ENCODE data around the gene ZBTB6.

The ZBTB6 gene

GRCh38 chr9:122941582-122942234 is 28.6 kb upstream of the ZBTB6 start:
- peaks cover 31% of the 10 kb centered on the region for H3K36me3 ChIP-seq (ENCODE audit: control insufficient read depth, insufficient read depth, low read length)
- H3K4me3 ChIP-seq (ENCODE audit: low read depth, low read length), result peak overlapping the region; percentile 83
- no peaks in the 10 kb centered on the region for H3K9me3 ChIP-seq (ENCODE audit: control insufficient read depth, insufficient read depth, low read length)
- H3K4me1 ChIP-seq (ENCODE audit: control insufficient read depth, insufficient read depth, low read length), result peaks cover 17% of the 10 kb centered on the region
- H3K27me3 ChIP-seq (ENCODE audit: control insufficient read depth, insufficient read depth, low read length), result no peaks in the 10 kb centered on the region
- H3K9ac ChIP-seq (ENCODE audit: low read depth, low read length), result peak overlapping the region; percentile 85
- H3K27ac ChIP-seq (ENCODE audit: low read depth, low read length), result peak overlapping the region; percentile 98

- peaks cover 38% of the 10 kb centered on the region for H3K36me3 ChIP-seq (ENCODE audit: control insufficient read depth, insufficient read depth, low read length)
- H3K27me3 ChIP-seq (ENCODE audit: control insufficient read depth, insufficient read depth, low read length), result no peaks in the 10 kb centered on the region
- H3K4me3 ChIP-seq (ENCODE audit: low read depth, low read length), result peak within 1 kb of the TSS; percentile 83
- peak within 1 kb of the TSS; percentile 85 for H3K9ac ChIP-seq (ENCODE audit: low read depth, low read length)
- H3K4me1 ChIP-seq (ENCODE audit: control insufficient read depth, insufficient read depth, low read length), result peaks cover 12% of the 10 kb centered on the region
- H3K27ac ChIP-seq (ENCODE audit: low read depth, low read length), result peak within 1 kb of the TSS; percentile 98
- no peaks in the 10 kb centered on the region for H3K9me3 ChIP-seq (ENCODE audit: control insufficient read depth, insufficient read depth, low read length)
Observed at GRCh38 chr9:122940749-122941581, 27.8 kb upstream of the ZBTB6 start, which contains the start of gene RABGAP1. TSS of gene RABGAP1 (plus strand) at chr9:122941020. CDS start at chr9:122957060, 16,040 bp downstream.

GRCh38 chr9:122940454-122940748 is 27.3 kb upstream of the ZBTB6 start:
- H3K27ac ChIP-seq (ENCODE audit: low read depth, low read length), result peak overlapping the region; percentile 87
- no peaks in the 10 kb centered on the region for H3K27me3 ChIP-seq (ENCODE audit: control insufficient read depth, insufficient read depth, low read length)
- peaks cover 37% of the 10 kb centered on the region for H3K36me3 ChIP-seq (ENCODE audit: control insufficient read depth, insufficient read depth, low read length)
- no peaks in the 10 kb centered on the region for H3K9me3 ChIP-seq (ENCODE audit: control insufficient read depth, insufficient read depth, low read length)
- H3K4me3 ChIP-seq (ENCODE audit: low read depth, low read length), result peak overlapping the region; percentile 62
- H3K9ac ChIP-seq (ENCODE audit: low read depth, low read length), result peak overlapping the region; percentile 69
- peaks cover 11% of the 10 kb centered on the region for H3K4me1 ChIP-seq (ENCODE audit: control insufficient read depth, insufficient read depth, low read length)

GRCh38 chr9:122939601-122940000 is 26.5 kb upstream of the ZBTB6 start:
- Histone ChIP-seq H3K36me3 (ENCODE audit: control insufficient read depth, insufficient read depth, low read length) (peaks cover 33% of the 10 kb centered on the region), H3K4me1 (ENCODE audit: control insufficient read depth, insufficient read depth, low read length) (peaks cover 7% of the 10 kb centered on the region), H3K4me3 (ENCODE audit: low read depth, low read length) (no peak overlapping the region), H3K9me3 (ENCODE audit: control insufficient read depth, insufficient read depth, low read length) (no peaks in the 10 kb centered on the region), H3K9ac (ENCODE audit: low read depth, low read length) (no peak overlapping the region), H3K27ac (ENCODE audit: low read depth, low read length) (peak overlapping the region; percentile 5), H3K27me3 (ENCODE audit: control insufficient read depth, insufficient read depth, low read length) (no peaks in the 10 kb centered on the region)

GRCh38 chr9:122936883-122937282 is 23.8 kb upstream of the ZBTB6 start:
- Histone ChIP-seq H3K9me3 (ENCODE audit: control insufficient read depth, insufficient read depth, low read length) (no peaks in the 10 kb centered on the region), H3K4me3 (ENCODE audit: low read depth, low read length) (no peak overlapping the region), H3K9ac (ENCODE audit: low read depth, low read length) (no peak overlapping the region), H3K27ac (ENCODE audit: low read depth, low read length) (no peak overlapping the region), H3K27me3 (ENCODE audit: control insufficient read depth, insufficient read depth, low read length) (no peaks in the 10 kb centered on the region), H3K4me1 (ENCODE audit: control insufficient read depth, insufficient read depth, low read length) (peaks cover 11% of the 10 kb centered on the region), H3K36me3 (ENCODE audit: control insufficient read depth, insufficient read depth, low read length) (peaks cover 29% of the 10 kb centered on the region)

- peaks cover 29% of the 10 kb centered on the region for H3K36me3 ChIP-seq (ENCODE audit: control insufficient read depth, insufficient read depth, low read length)
Observed at GRCh38 chr9:122936464-122936863, 23.3 kb upstream of the ZBTB6 start.

GRCh38 chr9:122931226-122932121 is 18.4 kb upstream of the ZBTB6 start, which contains the start of gene ZBTB26:
TSS of gene ZBTB26 (minus strand) at chr9:122931512. CDS start at chr9:122919934, 11,578 bp downstream.
- Histone ChIP-seq H3K4me1 (ENCODE audit: control insufficient read depth, insufficient read depth, low read length) (peaks cover 15% of the 10 kb centered on the region), H3K36me3 (ENCODE audit: control insufficient read depth, insufficient read depth, low read length) (peaks cover 11% of the 10 kb centered on the region), H3K9me3 (ENCODE audit: control insufficient read depth, insufficient read depth, low read length) (no peaks in the 10 kb centered on the region), H3K27me3 (ENCODE audit: control insufficient read depth, insufficient read depth, low read length) (no peaks in the 10 kb centered on the region), H3K4me3 (ENCODE audit: low read depth, low read length) (peak within 1 kb of the TSS; percentile 85), H3K9ac (ENCODE audit: low read depth, low read length) (peak within 1 kb of the TSS; percentile 86), H3K27ac (ENCODE audit: low read depth, low read length) (peak within 1 kb of the TSS; percentile 91)

More at GRCh38 chr9:122936464-122936863, 23.3 kb upstream of the ZBTB6 start:
- Histone ChIP-seq H3K4me3 (ENCODE audit: low read depth, low read length) (no peak overlapping the region), H3K27me3 (ENCODE audit: control insufficient read depth, insufficient read depth, low read length) (no peaks in the 10 kb centered on the region), H3K27ac (ENCODE audit: low read depth, low read length) (no peak overlapping the region), H3K4me1 (ENCODE audit: control insufficient read depth, insufficient read depth, low read length) (peaks cover 11% of the 10 kb centered on the region), H3K9ac (ENCODE audit: low read depth, low read length) (no peak overlapping the region), H3K9me3 (ENCODE audit: control insufficient read depth, insufficient read depth, low read length) (no peaks in the 10 kb centered on the region)

GRCh38 chr9:122930541-122931225 is 17.6 kb upstream of the ZBTB6 start:
- H3K4me3 ChIP-seq (ENCODE audit: low read depth, low read length), result peak overlapping the region; percentile 85
- no peaks in the 10 kb centered on the region for H3K27me3 ChIP-seq (ENCODE audit: control insufficient read depth, insufficient read depth, low read length)

GRCh38 chr9:122929796-122930354 is 16.8 kb upstream of the ZBTB6 start:
- no peaks in the 10 kb centered on the region for H3K27me3 ChIP-seq (ENCODE audit: control insufficient read depth, insufficient read depth, low read length)
- H3K9ac ChIP-seq (ENCODE audit: low read depth, low read length), result 0 out of 2 replicates have a peak overlapping the region, but pooled peaks have one; percentile 24
- H3K27ac ChIP-seq (ENCODE audit: low read depth, low read length), result no peak overlapping the region
- H3K9me3 ChIP-seq (ENCODE audit: control insufficient read depth, insufficient read depth, low read length), result no peaks in the 10 kb centered on the region
- H3K4me3 ChIP-seq (ENCODE audit: low read depth, low read length), result peak overlapping the region; percentile 85
- H3K36me3 ChIP-seq (ENCODE audit: control insufficient read depth, insufficient read depth, low read length), result peaks cover 6% of the 10 kb centered on the region; the same call in 1 of the 2 replicates
- peaks cover 15% of the 10 kb centered on the region for H3K4me1 ChIP-seq (ENCODE audit: control insufficient read depth, insufficient read depth, low read length)

More at GRCh38 chr9:122930541-122931225, 17.6 kb upstream of the ZBTB6 start:
- peaks cover 15% of the 10 kb centered on the region for H3K4me1 ChIP-seq (ENCODE audit: control insufficient read depth, insufficient read depth, low read length)
- no peaks in the 10 kb centered on the region for H3K9me3 ChIP-seq (ENCODE audit: control insufficient read depth, insufficient read depth, low read length)
- H3K36me3 ChIP-seq (ENCODE audit: control insufficient read depth, insufficient read depth, low read length), result peaks cover 6% of the 10 kb centered on the region; the same call in 1 of the 2 replicates
- H3K9ac ChIP-seq (ENCODE audit: low read depth, low read length), result peak overlapping the region; percentile 86
- peak overlapping the region; percentile 91 for H3K27ac ChIP-seq (ENCODE audit: low read depth, low read length)

- no peak overlapping the region for H3K27ac ChIP-seq (ENCODE audit: low read depth, low read length)
- H3K9me3 ChIP-seq (ENCODE audit: control insufficient read depth, insufficient read depth, low read length), result no peaks in the 10 kb centered on the region
- H3K4me3 ChIP-seq (ENCODE audit: low read depth, low read length), result no peak overlapping the region
- H3K27me3 ChIP-seq (ENCODE audit: control insufficient read depth, insufficient read depth, low read length), result no peaks in the 10 kb centered on the region
- peaks cover 20% of the 10 kb centered on the region for H3K4me1 ChIP-seq (ENCODE audit: control insufficient read depth, insufficient read depth, low read length)
- H3K36me3 ChIP-seq (ENCODE audit: control insufficient read depth, insufficient read depth, low read length), result peaks cover 15% of the 10 kb centered on the region
- H3K9ac ChIP-seq (ENCODE audit: low read depth, low read length), result no peak overlapping the region
Observed at GRCh38 chr9:122923947-122924346, 10.8 kb upstream of the ZBTB6 start.

Data from HUES48 (cell line).